ENCODE measurements around the gene EXD3. TPM values are rescaled to one million over a fixed set of nuclear protein-coding genes. Genes with fewer than 3 reads are reported as not detected.
A peak's percentile ranks its signal among the peaks of the same experiment; 100 is the strongest.

The EXD3 gene
- total and polyA plus RNA-seq, 5 donors from 2014 or later, result 4.7 to 27.3 (median 5.8) TPM

DNA sequence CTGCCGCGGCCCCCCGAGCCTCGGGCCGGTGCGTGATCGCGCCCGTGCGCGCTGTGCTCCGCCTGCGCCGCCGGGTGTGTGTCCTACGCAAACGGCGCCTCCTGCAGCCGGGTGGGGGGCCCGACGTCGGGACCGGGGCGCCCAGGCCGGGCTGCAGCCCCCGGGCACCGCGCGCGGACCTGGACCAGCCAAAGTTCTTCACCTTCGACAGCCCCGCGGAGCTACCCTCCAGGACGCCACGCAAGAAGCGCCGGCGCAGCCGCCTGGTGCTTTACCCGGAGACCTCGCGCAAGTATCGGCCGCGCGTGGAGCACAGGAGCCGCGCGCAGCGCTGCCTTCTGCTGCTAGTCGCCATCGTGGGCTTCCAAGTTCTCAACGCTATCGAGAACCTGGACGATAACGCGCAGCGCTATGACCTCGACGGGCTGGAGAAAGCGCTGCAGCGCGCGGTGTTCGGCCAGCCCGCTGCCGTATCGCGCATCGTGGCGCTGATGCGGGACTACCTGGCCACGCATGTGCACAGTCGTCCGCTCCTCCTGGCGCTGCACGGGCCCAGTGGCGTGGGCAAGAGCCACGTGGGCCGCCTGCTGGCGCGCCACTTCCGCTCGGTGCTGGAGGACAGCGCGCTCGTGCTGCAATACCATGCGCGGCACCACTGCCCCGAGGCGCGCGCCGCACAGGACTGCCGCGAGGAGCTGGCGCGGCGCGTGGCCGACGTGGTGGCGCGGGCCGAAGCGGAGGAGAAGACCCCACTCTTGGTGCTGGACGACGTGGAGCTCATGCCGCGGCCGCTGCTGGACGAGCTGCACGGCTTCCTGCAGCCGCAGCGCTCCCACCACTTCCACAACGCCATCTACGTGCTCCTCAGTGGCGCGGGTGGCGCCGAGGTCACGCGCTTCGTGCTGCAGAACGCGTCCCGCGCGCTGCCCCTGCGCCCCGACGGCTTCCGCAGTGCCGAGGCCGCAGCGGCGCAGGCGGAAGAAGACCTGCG, 143.9 kb downstream of the EXD3 start:
- Mint-ChIP-seq H3K27me3 (no peaks in the 10 kb centered on the region), H3K9me3 (no peaks in the 10 kb centered on the region), H3K27ac (no peak overlapping the region), H3K4me3 (peak overlapping the region in 2 of 4 donors; percentile 5 to 28), H3K36me3 (no peaks in the 10 kb centered on the region), H3K4me1 (peaks cover 0 to 25% (median 3%) of the 10 kb centered on the region in 4 donors)
- ATAC-seq (ENCODE audit: low read depth in 2 of 2) (no peak), DNase-seq (no peak)
- Histone ChIP-seq H3K36me3 (ENCODE audit: control insufficient read depth, insufficient read depth, low read length) (peaks cover 3% of the 10 kb centered on the region), H3K4me1 (ENCODE audit: control insufficient read depth, insufficient read depth, low read length, poor library complexity, severe bottlenecking) (peaks cover 29% of the 10 kb centered on the region), H3K4me3 (ENCODE audit: low read depth, low read length) (no peak overlapping the region), H3K27ac (ENCODE audit: insufficient read depth, low read length, poor library complexity, severe bottlenecking) (no peak overlapping the region), H3K9me3 (ENCODE audit: control insufficient read depth in 2 of 2, low read length in 2 of 2) (no peaks in the 10 kb centered on the region), H3K27me3 (ENCODE audit: control insufficient read depth, insufficient read depth, low read length) (no peaks in the 10 kb centered on the region)

DNA sequence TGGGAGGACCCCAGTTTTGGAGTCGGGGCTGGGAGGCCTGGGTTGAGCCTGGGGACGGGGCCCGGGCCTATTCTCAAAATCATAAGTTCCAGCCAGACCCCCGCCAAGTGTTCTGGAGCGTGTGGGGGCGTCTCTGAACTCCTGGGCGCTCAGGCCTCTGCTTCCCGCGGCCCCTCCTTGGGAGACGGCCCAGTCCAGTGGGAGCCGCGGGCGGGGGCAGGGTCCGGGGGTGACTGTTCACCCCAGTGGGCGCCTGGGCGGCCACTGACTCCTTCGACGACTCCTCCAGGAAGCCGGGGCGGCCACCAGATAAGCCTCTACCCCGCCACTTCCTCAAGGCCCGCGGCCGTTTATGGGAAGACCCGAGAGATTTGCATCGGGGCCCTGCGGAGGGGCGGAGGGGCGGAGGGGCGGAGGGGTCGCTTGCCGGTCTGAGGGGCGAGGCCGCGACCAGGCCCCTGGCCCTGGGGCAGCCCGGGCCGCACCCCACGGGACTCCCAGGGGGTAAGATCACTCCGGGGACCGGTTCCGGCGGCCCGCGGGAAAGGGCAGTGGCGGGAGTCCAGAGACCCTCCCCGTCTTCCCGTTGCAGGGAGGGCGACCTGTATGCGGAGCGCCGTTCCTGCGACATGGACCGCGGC, 144.8 kb downstream of the EXD3 start:
- Histone ChIP-seq H3K4me1 (ENCODE audit: control insufficient read depth, insufficient read depth, low read length, poor library complexity, severe bottlenecking) (peaks cover 29% of the 10 kb centered on the region), H3K36me3 (ENCODE audit: control insufficient read depth, insufficient read depth, low read length) (peaks cover 3% of the 10 kb centered on the region), H3K4me3 (ENCODE audit: low read depth, low read length) (no peak overlapping the region), H3K27ac (ENCODE audit: insufficient read depth, low read length, poor library complexity, severe bottlenecking) (peak overlapping the region; percentile 60), H3K27me3 (ENCODE audit: control insufficient read depth, insufficient read depth, low read length) (no peaks in the 10 kb centered on the region), H3K9me3 (ENCODE audit: control insufficient read depth in 2 of 2, low read length in 2 of 2) (no peaks in the 10 kb centered on the region)
- Mint-ChIP-seq H3K9me3 (no peaks in the 10 kb centered on the region), H3K27ac (peak overlapping the region in 2 of 3 donors; percentile 41 to 96), H3K36me3 (no peaks in the 10 kb centered on the region), H3K4me1 (peaks cover 0 to 25% (median 3%) of the 10 kb centered on the region in 4 donors), H3K27me3 (no peaks in the 10 kb centered on the region), H3K4me3 (peak overlapping the region; percentile 82 to 93 (median 86))
- DNase-seq (peak in 1 of 3 donors; percentile 43), ATAC-seq (ENCODE audit: low read depth in 2 of 2) (no peak)

DNA sequence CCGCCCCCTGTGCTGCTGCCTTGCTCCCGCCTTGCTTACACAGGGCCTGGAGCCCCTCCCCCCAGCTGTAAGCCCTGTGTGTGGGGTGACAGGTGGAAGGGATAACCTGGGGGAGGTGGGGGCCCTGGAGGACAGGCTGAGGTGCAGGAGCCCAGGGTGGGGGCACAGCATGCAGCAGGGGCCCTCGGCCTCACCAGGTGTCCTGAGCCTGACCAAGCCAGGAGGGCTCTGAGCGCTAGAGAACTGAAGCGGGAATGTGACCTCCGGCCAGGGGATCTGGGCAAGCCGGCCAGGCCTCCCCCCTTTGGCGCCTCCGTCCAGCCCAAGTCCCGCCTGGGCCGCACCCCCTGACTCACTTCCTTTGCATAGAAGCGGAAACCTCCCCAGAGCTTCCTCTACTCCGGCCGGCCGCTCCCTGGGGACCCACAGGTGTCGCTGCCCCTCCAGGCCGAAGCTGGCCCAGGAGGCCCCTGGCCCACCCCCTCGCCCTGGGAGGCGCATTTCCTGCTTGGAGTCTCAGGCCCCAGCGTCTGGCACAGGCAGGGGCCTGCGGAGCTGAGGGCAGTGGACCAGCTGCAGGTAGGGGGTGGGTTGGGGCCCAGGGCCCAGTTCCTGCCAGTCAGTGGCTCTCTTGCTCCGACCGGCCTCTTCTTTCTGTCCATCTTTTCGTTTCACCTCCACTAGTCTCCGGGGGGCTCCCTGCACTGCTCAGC, 145.5 kb downstream of the EXD3 start, which contains the start of gene TOR4A:
Gene TOR4A (plus strand): TSS at position 398 of the 713 bp plus-strand sequence. CDS start 964 bp downstream, outside the sequence.
- Histone ChIP-seq H3K27ac (ENCODE audit: insufficient read depth, low read length, poor library complexity, severe bottlenecking) (peak within 1 kb of the TSS; percentile 60), H3K27me3 (ENCODE audit: control insufficient read depth, insufficient read depth, low read length) (no peaks in the 10 kb centered on the region), H3K4me1 (ENCODE audit: control insufficient read depth, insufficient read depth, low read length, poor library complexity, severe bottlenecking) (peaks cover 29% of the 10 kb centered on the region), H3K9me3 (ENCODE audit: control insufficient read depth in 2 of 2, low read length in 2 of 2) (no peaks in the 10 kb centered on the region), H3K4me3 (ENCODE audit: low read depth, low read length) (no peak within 1 kb of the TSS), H3K36me3 (ENCODE audit: control insufficient read depth, insufficient read depth, low read length) (peaks cover 3% of the 10 kb centered on the region)
- H3K36me3 Mint-ChIP-seq, result no peaks in the 10 kb centered on the region
- no peaks in the 10 kb centered on the region for H3K27me3 Mint-ChIP-seq
- no peaks in the 10 kb centered on the region for H3K9me3 Mint-ChIP-seq
- peak within 1 kb of the TSS; percentile 36 to 96 (median 62) for H3K27ac Mint-ChIP-seq
- peaks cover 0 to 25% (median 3%) of the 10 kb centered on the region in 4 donors for H3K4me1 Mint-ChIP-seq
- ATAC-seq (ENCODE audit: low read depth in 2 of 2) (peak; percentile 40 to 67), DNase-seq (peak in 1 of 3 donors; percentile 72)
- peak within 1 kb of the TSS; percentile 82 to 93 (median 86) for H3K4me3 Mint-ChIP-seq

DNA sequence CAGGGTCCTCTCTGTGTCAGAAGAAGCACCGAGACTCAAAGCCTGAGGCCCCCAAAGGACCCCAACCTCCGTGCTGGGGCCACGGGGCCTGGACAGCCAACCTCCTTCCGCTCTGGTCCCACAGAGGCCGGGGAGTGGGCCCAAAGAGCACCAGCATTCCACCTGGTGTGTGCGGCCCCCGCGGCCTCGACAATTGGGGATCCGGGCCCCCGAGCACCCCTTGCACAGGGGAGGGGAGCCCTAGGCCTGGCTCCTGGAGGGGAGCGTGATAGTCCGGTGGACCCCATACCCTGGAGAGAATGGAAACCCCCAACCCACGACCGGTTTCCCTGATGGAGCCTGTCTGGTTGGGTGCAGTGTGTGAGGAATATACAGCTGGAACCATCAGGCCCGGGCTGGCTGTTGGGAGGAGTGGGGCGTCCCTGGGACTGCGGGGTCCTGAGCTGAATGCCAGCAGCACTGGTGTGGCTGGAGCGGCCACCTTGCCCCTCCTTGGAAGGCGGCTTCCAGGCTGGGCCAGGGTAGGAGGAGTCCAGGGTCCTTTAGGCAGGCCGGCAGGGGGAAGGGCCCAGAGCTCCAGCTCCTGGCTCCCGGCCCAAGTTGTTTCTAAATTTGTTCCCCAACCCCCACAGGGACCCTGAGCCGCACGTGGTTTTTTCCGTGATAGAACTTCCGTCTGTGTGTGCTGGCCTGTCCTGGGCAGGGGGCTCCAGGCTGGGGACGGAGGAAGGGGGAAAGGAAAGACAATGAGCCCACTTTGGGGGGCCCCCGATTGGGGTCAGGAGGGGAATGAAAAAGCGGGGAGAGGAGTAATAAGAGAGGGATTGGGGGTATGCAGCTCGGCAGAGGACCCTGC, 146.3 kb downstream of the EXD3 start:
- Histone ChIP-seq H3K9me3 (ENCODE audit: control insufficient read depth in 2 of 2, low read length in 2 of 2) (no peaks in the 10 kb centered on the region), H3K27ac (ENCODE audit: insufficient read depth, low read length, poor library complexity, severe bottlenecking) (peak overlapping the region; percentile 60), H3K36me3 (ENCODE audit: control insufficient read depth, insufficient read depth, low read length) (peaks cover 3% of the 10 kb centered on the region), H3K27me3 (ENCODE audit: control insufficient read depth, insufficient read depth, low read length) (no peaks in the 10 kb centered on the region), H3K4me1 (ENCODE audit: control insufficient read depth, insufficient read depth, low read length, poor library complexity, severe bottlenecking) (peaks cover 30% of the 10 kb centered on the region), H3K4me3 (ENCODE audit: low read depth, low read length) (no peak overlapping the region)
- DNase-seq (no peak), ATAC-seq (ENCODE audit: low read depth in 2 of 2) (no peak)
- H3K36me3 Mint-ChIP-seq, result no peaks in the 10 kb centered on the region
- peaks cover 0 to 23% (median 3%) of the 10 kb centered on the region in 4 donors for H3K4me1 Mint-ChIP-seq
- peak overlapping the region; percentile 36 to 66 (median 62) for H3K27ac Mint-ChIP-seq
- peak overlapping the region; percentile 58 to 87 (median 84) for H3K4me3 Mint-ChIP-seq
- no peaks in the 10 kb centered on the region for H3K27me3 Mint-ChIP-seq
- no peaks in the 10 kb centered on the region for H3K9me3 Mint-ChIP-seq

DNA sequence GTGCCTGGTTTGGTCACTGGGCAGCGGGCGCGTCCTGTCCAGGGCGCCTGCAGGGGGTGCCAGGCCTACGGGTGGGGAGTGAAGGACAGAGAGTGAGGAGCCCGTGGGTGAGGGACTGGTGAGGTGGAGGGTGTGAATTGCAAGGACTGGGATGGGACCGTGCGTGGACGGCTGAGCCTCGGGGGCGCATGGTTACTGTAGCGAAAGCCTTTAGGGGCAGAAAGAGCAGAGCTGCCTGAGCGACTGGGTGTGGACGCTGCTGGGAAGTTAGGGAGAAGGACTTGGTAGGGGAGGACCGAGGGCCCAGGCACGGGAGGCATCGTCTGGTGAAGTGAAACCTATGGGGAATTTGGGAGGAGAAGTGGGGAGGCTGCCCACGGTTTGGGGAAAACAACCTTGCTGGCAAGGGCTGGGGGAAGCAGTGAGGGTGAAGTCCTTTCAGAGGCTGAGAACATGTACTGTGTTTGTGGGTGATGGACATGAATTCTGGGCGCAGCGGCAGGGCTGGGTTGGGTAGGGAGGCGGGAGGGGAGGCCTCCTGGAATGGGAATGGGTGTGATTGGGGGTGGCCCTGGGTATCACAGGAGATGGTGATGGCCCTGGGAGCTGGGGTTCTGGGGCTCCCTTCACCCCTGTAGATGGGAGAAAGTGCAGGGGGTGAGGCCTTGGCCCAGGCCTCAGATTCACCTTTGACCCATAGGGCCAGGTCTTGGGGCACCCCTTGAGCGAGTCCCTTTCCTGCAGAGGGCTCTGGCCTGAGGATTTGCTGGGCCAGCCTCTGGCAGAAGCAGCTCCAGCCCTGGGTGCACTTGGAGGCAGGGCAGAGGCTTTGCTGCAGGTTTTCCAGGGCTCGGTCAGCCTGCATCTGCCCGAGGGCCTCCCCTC, 147.1 kb downstream of the EXD3 start:
- Histone ChIP-seq H3K27me3 (ENCODE audit: control insufficient read depth, insufficient read depth, low read length) (no peaks in the 10 kb centered on the region), H3K27ac (ENCODE audit: insufficient read depth, low read length, poor library complexity, severe bottlenecking) (no peak overlapping the region), H3K9me3 (ENCODE audit: control insufficient read depth in 2 of 2, low read length in 2 of 2) (no peaks in the 10 kb centered on the region), H3K36me3 (ENCODE audit: control insufficient read depth, insufficient read depth, low read length) (peaks cover 3% of the 10 kb centered on the region), H3K4me3 (ENCODE audit: low read depth, low read length) (no peak overlapping the region), H3K4me1 (ENCODE audit: control insufficient read depth, insufficient read depth, low read length, poor library complexity, severe bottlenecking) (peaks cover 34% of the 10 kb centered on the region)
- DNase-seq (no peak), ATAC-seq (ENCODE audit: low read depth in 2 of 2) (no peak)
- H3K27me3 Mint-ChIP-seq, result no peaks in the 10 kb centered on the region
- peaks cover 0 to 27% (median 5%) of the 10 kb centered on the region in 4 donors for H3K4me1 Mint-ChIP-seq
- H3K4me3 Mint-ChIP-seq, result peak overlapping the region in 3 of 4 donors; percentile 15 to 50 (median 48)
- no peaks in the 10 kb centered on the region for H3K36me3 Mint-ChIP-seq
- no peaks in the 10 kb centered on the region for H3K9me3 Mint-ChIP-seq
- peak overlapping the region in 2 of 3 donors; percentile 83 for H3K27ac Mint-ChIP-seq

DNA sequence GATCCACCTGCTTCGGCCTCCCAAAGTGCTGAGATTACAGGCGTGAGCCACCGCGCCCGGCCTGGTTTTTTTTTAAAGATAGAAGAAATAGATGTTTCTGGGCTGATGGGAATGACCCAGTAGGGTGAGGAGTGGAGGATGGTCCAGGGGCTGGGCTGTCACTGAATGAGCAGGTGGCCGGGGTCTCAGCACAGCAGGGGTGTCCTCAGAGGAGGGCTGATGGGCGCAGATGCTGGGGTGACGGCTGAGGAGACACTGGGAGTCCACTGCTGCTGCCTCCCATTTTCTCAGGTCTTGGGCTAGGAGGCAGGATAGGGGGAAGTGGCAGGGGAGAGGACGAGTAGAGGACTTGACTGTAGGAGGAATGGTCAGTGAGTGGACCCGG, 147.8 kb downstream of the EXD3 start:
- H3K4me3 Mint-ChIP-seq, result peak overlapping the region in 3 of 4 donors; percentile 15 to 50 (median 32)
- no peak for ATAC-seq (ENCODE audit: low read depth in 2 of 2)
- Histone ChIP-seq H3K4me3 (ENCODE audit: low read depth, low read length) (no peak overlapping the region), H3K9me3 (ENCODE audit: control insufficient read depth in 2 of 2, low read length in 2 of 2) (no peaks in the 10 kb centered on the region), H3K27ac (ENCODE audit: insufficient read depth, low read length, poor library complexity, severe bottlenecking) (no peak overlapping the region), H3K4me1 (ENCODE audit: control insufficient read depth, insufficient read depth, low read length, poor library complexity, severe bottlenecking) (peaks cover 29% of the 10 kb centered on the region), H3K36me3 (ENCODE audit: control insufficient read depth, insufficient read depth, low read length) (peaks cover 3% of the 10 kb centered on the region), H3K27me3 (ENCODE audit: control insufficient read depth, insufficient read depth, low read length) (no peaks in the 10 kb centered on the region)
- H3K27ac Mint-ChIP-seq, result peak overlapping the region in 2 of 3 donors; percentile 32 to 83
- H3K9me3 Mint-ChIP-seq, result no peaks in the 10 kb centered on the region
- H3K4me1 Mint-ChIP-seq, result peaks cover 0 to 27% (median 5%) of the 10 kb centered on the region in 4 donors
- no peaks in the 10 kb centered on the region for H3K27me3 Mint-ChIP-seq
- DNase-seq, result no peak
- no peaks in the 10 kb centered on the region for H3K36me3 Mint-ChIP-seq

Data from CD4-positive, CD25-positive, alpha-beta regulatory T cell (primary cell).